Stimulated activated CD8-positive, alpha-beta memory T cell treated with anti-CD3 and anti-CD28 coated beads, Interleukin-15, amount 100 ng/mL, for 24 hours (primary cell): ENCODE measurements around the gene LRBA.
"Not testable (repeated sequence)": the region's sequence is repeated elsewhere in the genome, so short reads cannot be mapped to it uniquely, and the experiment has no call there.

ENCODE experiments used
- DNase-seq: peaks from one replicate; pipeline ENCODE4 v3.0.0-alpha.2; 2020; ENCODE audit warnings: low read depth

Gene LRBA

GRCh38 chr4:150662686-150663085 lies 352.4 kb downstream of the LRBA start:
- DNase-seq: no peak

GRCh38 chr4:150661551-150661950 lies 353.5 kb downstream of the LRBA start:
- DNase-seq: not testable (repeated sequence)

- DNase-seq: not testable (repeated sequence)
These were observed 356.8 kb downstream of the LRBA start for GRCh38 chr4:150658258-150658657.

GRCh38 chr4:150656891-150657290 lies 358.2 kb downstream of the LRBA start:
- no peak for DNase-seq

- DNase-seq: no peak
These were observed 364.3 kb downstream of the LRBA start for GRCh38 chr4:150650751-150651150.

DNA sequence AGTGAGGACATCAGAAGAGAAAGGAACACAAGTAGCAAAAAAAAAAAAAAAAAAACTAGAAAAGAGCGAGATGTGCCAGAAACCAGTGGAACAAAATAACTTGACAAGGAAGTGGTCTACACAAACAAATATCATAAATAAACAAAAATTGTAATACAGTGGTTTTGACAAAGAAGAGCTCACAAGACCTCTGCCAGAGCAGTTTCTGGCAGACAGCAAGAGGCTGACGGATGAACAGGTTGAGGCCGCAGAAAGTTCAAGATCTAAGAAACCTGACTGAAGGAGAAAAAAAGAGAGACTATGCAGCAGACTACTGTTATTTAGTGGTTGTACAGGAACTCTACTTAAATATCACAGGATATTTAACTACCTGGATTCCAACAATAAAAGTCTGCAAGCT lies 367.0 kb downstream of the LRBA start:
- DNase-seq: no peak

GRCh38 chr4:150647008-150647407 lies 368.1 kb downstream of the LRBA start:
- no peak for DNase-seq

- DNase-seq: no peak
These were observed 373.5 kb downstream of the LRBA start for GRCh38 chr4:150641612-150642011.

DNA sequence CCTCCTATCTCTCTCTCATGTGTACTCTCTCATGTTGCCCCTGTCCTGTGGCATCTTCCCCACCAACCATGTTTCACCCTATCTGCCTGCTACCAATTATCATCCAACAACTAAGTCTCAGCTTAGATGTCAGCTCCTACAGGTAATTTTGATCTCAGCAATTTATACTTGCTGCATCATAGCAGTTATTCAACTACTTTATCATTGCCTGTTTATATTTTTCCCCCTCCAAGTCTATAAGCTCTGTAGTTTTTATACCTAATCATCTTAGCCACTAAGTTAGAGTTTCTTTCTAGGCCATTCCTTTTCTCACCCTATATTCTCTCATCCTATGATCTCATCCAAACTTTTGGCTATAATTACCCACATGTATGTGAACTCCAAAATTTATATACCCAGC lies 382.4 kb downstream of the LRBA start:
- DNase-seq: no peak

DNA sequence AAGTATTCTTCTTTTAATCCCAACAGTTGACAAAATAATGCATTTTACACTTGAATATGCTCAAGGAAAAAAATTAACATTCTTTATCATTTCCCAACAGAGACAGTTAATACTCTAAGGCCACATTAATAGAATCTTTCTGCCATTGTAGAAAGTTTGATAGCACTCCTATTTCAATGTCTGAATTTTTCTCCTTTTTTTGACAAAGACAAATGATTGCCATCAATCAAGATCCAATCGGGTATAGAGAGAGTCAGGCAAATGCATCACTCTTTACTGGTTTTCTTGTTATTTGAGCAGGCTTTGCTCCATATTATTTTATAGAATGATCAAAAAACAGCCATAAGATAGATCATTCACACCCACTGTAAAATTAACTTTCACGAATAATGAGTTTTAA lies 387.0 kb downstream of the LRBA start:
- DNase-seq: no peak

DNA sequence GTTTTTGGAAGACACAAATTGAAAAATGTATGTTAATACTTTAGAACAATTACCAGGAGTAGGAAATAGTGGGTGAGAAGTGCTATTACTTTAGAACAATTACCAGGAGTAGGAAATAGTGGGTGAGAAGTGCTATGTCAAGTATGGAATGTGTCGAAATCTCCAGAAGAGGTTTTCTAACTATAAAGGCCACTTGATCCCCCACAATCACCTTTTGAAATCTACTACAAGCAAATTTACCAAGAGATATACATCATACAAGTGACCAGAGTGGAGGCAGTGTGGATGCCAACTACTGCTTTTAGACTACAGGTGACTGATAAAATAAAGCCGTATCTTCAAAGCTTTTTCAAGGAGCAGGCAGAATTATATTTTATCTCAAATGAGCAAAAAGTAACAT lies 390.1 kb downstream of the LRBA start:
- no peak for DNase-seq

- no peak for DNase-seq
These were observed 391.0 kb downstream of the LRBA start for GRCh38 chr4:150624055-150624454.

GRCh38 chr4:150619042-150619441 lies 396.0 kb downstream of the LRBA start:
- no peak for DNase-seq

GRCh38 chr4:150609131-150609530 lies 406.0 kb downstream of the LRBA start:
- no peak for DNase-seq

- no peak for DNase-seq
These were observed 414.2 kb downstream of the LRBA start for GRCh38 chr4:150600812-150601445.

- no peak for DNase-seq
These were observed 415.5 kb downstream of the LRBA start for GRCh38 chr4:150599547-150599946.

DNA sequence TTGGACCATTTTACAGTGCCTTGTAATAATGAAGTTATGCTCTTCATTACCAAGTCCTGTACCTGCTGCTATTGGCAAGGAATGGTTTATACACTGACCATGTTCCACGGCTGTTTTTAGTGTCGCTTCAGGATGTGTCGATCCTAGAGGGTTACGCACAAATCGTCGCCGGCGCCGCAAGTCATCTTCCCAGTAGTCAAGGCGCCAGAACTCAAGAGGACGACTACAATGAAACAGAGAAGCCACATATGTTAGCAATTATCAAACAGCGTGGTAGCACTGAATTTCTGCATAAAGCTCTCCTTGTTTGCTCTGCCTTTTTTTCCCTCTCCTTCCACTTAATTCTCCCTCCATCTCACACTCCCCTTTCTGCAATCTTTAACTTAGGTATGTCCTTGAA lies 416.2 kb downstream of the LRBA start:
- no peak for DNase-seq

- DNase-seq: no peak
These were observed 421.1 kb downstream of the LRBA start for GRCh38 chr4:150593996-150594395.

- no peak for DNase-seq
These were observed 423.2 kb downstream of the LRBA start for GRCh38 chr4:150591904-150592303.

DNA sequence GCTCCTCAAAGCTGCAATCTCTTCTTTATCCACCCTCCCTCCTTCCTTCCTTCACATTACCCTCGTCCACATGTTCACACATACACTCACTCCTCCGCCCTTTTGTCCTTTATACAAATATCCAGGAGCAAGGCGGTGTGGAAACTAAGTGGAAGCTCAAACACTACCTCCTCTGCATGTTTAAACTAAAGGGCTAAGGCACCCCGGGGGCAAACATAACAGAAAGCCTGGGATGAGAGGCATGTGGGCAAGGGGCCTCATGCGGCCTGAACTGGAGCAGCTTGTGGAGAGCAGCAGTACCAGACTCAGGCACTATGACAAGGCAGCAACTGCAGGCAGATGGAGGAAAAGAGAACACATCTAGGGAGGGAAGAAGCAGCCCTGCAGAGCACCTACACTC lies 423.7 kb downstream of the LRBA start:
- no peak for DNase-seq

DNA sequence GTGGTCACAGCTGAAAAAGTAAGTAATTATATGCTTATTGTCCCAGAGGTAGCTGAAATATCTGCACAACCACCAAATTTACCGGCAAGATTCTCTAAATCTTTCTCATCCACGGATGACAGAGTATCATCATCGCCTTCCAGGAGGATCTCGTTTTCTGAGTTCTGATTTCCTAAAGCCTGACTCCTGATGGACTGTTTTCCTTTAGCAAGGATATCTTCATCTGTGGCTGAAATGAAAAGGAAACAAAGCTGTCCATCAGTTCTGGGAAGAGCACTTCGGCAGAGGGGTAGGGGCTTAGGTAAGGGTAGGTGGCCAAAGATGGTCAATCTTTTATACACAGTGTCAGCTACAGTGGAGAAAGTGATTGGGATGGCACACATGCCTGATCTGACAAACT lies 424.5 kb downstream of the LRBA start:
- DNase-seq: no peak

DNA sequence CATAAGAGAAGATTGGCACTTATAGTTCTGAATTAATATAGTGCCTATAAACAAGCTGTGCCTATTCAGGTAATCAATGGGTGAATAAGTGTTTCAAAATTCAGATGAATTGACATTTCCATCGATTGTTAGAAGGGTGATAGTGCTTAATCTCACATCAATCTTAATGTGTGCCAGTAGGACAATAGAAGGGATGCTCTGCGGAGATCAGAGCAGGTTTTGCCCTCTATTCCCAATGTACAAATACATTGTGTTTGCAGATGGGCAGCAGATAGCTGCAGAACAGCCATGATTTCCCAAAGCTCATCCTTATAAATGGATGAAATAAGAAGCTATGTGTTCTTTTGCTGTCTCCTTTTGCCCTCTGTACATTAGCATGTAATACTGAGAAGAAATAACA lies 425.9 kb downstream of the LRBA start:
- DNase-seq: no peak

DNA sequence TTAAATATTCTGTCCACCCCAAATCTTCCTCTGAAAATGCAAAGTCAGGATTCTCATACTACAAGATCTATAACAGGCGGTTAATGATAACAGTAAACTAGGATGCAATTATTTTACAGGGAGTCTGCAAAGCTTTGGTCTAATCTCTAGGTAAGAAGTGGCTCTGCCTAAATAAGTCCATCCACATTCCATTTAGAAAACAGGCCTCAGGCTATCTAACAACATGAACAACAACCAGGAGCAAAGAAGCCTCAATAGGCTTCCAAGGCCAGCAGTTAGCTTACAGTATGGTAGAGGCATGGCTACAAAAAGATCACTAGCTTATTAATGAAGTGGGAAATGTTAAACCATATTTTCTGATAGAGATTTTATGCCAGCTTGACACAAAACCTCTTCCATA lies 426.8 kb downstream of the LRBA start:
- no peak for DNase-seq

DNA sequence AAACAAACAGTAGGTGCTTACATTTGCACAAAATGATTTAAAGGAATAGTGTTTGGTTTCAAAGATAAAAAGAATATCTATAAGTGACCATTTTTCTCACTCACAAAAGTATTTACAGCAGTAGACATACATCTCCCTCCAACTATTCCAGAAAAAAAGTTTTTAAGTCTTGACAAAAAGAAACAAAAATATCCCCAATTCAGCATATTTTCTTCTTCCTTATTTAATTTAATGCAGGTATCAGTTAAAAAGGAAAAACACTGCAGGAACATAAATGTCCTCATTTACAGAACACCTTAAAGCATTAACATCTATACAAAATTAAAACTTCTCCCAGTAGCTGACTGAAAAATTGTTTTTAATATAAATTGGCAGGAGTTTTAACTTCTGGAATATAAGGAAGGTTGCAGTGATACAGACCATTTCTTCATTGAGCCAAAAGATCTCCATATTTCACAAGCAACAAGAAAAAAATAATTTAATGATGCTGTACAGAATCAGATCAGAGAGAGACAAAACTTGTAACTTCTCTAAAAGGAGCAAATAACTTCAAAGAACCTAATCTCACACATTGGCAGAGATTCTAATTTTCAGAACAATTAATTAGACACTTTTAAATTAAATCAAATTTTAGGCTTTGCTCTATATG lies 428.8 kb downstream of the LRBA start:
- no peak for DNase-seq
